ENCODE data around the gene CSNK2A1. TPM values are rescaled to one million over a fixed set of nuclear protein-coding genes. Genes with fewer than 3 reads are reported as not detected.

Gene CSNK2A1
- total RNA-seq, 1 donor from 2014 or later = 91.5 TPM

DNA sequence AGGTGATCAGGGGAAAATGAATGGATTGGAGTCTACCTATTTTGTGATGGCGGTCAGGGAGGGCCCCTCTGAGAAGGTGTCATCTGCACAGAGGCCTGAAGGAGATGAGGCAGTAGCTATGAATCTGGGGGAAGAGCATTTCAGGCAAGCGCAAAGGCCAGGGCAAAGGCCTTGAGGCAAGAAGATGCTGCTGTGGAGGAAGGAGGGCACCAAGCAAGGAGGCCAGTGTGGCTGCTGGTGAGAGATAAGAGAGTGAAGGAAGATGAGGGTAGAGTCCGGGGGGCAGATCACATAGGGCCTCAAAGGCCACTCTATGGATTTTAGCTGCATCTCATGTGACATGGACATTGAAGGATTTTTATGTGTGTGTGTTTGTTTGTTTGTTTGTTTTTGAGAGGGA is 20.6 kb upstream of the CSNK2A1 start:
- no peak for DNase-seq (ENCODE audit: low spot score)

DNA sequence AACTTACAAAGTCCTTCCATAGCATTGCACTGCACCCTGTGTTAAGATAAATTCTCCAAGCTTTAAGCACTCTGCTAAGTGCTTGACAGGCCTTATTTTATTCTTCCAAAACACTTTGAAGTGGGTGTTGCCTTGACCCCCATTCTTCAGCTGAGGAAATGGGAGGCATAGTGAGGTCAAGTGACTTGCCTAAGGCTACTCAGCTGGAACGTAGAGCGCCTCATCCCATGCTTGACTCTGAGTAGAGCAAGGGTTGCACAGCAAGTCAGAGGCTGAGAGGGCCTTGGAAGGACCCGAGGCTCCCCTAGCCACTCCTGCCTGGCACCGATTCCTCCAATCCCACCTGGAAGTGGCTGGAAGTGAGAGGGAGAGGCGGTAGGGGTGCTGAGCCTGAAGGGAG is 19.6 kb upstream of the CSNK2A1 start:
- DNase-seq (ENCODE audit: low spot score) = no peak

DNA sequence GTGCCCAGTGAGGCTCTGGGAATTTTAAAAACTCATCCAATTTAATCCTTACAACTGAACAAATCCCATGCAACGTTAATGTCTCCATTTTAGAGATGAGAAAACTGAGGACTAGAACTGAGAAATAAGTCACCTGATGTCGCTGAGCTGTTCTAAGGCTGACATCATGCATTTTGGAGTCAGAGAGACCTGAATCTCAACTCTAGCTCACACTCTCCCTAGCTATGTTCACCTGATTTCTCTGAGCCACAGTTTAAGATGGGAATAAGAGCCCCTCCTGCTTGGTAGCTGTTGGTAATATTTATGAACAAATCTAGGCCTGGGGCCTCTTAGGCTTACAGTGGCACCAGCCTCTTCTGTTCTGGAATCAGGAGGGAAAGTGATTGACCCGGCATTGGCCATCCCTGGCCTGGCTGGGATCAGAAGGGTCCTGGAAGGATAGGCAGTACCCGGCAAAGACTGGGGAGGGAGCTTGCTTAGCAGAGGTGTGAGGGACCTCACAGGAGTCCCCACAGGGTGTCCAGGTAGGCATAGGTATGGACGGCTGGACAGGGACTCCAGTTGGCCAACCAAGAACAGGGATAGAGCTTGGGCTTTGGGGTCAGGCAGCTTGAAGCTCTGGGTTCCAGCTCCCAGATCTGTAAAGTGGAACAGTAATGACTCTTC is 18.8 kb upstream of the CSNK2A1 start:
- no peak for DNase-seq (ENCODE audit: low spot score)

DNA sequence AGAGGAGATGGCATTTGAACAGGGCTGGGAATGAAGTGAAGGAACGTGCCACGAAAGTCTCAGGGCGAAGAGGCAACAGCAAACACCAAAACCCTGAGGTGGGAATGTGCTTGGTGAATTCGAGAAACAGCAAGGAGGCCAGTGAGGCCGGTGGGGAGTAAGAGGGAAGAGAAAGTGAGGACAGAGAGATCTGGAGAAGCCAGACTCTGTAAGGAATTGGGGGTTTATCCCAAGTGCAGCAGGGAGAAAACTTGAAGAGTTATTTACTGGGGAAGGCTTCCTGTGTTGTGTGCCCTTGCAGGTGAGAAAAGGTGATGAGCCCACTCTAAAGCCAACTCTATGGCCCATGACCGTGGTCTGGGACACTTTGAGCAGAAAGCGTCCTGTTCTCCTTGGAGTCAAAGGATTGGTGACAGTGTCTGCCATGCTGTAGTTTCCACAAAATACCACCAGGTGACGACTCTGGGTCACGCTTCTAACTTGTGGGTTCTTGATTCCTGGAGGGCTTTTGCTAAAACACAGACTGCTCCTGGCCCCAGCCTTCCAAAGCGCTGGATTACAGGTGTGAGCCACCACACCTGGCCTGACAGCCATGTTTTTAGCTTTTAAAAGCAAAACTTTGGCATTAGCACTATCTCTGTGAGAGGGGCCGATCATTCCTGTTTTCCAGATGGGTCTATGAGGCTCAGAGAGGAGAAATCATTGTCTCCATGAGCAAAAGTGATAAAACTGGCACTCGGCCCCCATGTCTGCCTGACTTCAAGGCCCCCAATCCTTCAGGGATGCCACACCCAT is 18.0 kb upstream of the CSNK2A1 start:
- peak; percentile 64 for DNase-seq (ENCODE audit: low spot score)

DNA sequence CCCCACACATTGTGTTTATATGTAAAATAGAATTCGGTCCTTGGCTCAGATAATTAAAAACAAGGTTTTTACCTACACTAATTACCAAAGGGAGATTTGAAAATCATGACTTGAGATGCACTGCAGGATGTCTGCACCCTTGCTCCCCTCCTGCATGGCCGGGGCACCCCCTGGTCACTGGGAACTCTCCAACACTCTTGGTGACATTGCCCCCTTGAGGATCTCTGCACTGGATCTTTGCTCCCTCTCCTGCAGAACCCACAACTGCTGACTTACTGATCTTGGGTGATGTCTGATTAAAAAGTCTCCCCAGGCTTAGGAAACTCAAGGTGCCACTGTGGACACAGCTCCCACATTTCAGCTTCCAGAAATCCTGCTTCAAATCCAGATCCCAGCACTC is 17.1 kb upstream of the CSNK2A1 start:
- no peak for DNase-seq (ENCODE audit: low spot score)

DNA sequence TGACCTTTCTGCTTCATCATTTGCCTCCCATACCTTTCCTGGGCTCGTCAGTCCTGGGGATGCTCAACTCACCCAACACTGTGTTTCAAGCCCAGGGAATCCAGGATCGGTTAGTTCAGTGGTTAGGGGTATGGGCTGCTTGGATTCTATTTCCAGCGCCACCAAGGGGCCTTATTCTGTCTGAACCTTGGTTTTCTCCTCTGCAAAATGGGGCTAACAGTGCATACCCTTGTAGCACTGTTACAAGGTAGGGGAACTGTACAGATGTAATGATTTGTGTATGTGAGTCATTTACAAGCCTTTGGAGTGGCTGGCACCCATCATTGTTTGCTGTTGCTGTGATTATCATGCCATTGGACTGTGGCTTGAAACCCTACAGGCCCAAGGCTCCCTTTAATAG is 14.5 kb upstream of the CSNK2A1 start:
- DNase-seq (ENCODE audit: low spot score) = no peak

DNA sequence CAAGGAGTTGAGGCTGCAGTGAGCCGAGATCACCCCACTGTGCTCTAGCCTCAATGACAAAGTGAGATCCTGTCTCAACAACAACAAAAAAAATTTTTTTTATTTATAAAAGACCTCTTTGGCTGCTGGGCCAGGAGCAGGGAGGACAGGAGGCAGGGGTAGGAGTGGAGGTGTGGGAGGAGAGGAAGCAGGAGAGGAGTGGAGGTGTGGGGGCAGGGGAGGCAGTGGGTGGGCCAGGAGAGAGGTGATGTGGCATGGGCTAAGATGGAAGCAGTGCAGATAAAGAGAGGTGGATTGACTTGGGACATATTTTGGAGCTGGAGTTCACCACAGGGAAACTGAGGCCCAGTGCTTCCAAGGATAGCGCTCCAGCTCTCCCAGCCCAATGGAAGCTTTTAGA is 13.4 kb upstream of the CSNK2A1 start:
- no peak for DNase-seq (ENCODE audit: low spot score)

DNA sequence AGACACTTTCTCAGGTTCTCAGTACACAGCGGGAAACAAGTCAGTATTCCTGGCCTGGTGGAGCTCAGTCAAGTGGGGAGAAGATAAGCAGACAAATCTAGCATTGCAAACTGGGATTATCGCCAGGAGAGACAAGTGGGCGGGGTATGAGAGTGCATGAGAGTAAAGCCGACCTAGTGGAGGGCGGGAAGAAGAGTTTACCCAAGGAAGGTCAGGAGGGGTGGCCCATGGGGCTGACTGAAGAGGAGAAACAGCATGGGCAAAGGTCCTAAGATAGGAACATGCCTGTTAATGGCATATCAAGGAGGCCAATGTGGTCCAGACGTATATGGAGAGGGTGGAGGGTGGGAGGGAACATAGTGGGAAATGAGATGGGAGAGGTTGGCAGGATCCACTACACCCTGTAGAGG is 12.4 kb upstream of the CSNK2A1 start:
- no peak for DNase-seq (ENCODE audit: low spot score)

DNA sequence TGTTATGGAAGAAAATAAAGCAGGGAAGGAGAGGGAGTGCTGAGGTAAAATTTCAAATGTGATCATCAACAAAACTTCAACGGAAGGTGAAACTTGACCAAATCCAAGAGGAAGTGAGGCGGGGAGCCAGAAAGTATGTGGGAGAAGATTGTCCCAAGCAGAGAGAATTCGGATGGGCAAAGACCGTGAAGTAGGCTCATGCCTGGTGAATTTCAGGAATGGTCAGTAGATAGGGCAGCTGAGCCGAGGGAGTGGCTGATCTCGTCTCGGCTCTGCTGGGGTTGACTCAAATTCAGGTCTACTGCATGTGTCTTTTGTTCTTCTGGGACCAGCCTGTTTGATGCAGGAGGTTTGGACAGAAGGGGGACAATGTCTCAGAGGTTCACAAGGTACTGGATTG is 7.0 kb upstream of the CSNK2A1 start:
- no peak for DNase-seq (ENCODE audit: low spot score)

DNA sequence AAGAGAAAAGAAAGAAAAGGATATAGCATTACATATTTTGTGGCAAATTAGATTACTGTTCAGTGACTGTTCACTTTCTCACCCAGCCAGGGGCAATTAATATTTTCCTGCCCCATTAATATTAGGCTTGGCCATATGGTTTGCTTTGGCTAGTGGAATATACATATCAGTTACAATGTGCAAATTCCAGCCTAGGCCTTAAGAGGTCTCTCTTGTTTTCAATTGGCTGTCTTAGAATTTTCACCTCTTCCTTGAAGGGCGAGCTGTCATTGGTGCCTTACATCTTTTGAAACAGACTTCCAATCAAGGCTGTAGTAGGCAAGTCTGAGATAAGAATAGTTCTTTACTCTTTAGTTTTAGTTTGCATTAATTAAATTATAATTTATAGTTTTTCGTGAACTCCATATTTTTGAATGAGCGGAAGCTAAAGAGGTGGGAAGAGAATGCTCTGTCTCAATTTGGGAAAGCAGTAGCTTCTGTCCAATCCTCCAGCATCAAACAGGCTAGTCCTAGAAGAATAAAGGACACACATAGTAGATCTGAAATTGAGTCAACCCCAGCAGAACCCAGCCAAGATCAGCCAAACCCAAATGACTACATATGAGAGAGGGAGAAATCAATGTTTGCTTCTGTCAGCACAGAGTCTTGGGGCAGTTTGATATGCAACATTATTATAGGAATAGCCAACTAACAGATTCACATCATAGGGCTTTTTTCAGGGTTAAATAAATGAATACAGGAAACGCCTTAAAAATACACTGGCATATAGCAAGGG is 6.3 kb upstream of the CSNK2A1 start:
- no peak for DNase-seq (ENCODE audit: low spot score)

DNA sequence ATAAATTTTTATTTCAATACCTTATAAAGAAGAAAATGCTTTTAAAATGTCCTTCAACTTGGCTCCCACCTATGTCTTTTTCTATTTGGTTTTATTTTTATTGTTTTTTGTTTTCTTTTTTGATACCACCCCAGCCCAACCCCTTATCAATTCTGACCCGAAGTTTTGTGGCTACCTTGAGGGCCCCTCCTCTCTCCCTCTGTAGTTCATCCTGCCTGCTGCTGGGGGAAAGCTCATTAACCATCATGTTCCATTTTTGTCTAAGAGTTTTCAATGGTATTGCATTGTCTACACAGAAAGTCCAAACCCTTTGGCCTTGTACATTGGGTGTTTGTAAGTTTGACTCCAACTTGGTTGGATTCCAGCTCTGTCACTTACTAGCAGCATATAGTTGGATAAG is 5.3 kb upstream of the CSNK2A1 start:
- no peak for DNase-seq (ENCODE audit: low spot score)

DNA sequence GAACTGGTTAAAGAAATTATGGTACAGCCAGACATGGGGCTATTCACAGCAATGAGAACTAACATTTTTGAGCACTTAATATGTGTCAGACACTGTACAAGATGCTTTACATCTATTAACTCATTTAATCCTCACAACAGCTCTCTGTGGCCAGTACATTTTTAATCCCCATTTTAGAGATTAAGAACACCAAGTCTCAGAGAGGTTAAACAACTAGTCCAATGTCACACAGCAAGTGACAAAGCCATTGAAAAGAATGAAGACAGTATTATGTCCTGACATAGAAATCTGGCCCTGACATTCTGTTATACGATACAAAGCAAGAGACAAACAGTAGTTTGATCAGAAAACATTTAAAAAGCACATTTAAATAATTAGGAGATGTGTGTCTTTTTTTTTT is 3.8 kb upstream of the CSNK2A1 start:
- DNase-seq (ENCODE audit: low spot score) = no peak

DNA sequence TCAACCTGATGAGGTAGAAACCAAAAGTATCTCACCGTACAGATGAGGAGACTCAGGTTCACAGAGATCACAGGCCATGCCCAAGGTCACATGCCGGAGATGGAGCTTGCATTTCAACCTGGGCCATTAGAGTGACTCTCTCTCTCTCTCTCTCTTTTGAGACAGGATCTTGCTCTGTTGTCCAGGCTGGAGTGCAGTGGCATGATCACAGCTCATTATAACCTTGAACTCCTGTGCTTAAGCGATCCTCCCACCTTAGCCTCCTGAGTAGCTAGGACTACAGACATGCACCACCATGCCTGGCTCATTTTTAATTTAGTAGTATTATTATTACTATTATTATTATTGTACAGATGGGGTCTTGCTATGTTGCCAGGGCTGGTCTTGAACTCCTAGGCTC is 2.8 kb upstream of the CSNK2A1 start:
- DNase-seq (ENCODE audit: low spot score) = no peak

DNA sequence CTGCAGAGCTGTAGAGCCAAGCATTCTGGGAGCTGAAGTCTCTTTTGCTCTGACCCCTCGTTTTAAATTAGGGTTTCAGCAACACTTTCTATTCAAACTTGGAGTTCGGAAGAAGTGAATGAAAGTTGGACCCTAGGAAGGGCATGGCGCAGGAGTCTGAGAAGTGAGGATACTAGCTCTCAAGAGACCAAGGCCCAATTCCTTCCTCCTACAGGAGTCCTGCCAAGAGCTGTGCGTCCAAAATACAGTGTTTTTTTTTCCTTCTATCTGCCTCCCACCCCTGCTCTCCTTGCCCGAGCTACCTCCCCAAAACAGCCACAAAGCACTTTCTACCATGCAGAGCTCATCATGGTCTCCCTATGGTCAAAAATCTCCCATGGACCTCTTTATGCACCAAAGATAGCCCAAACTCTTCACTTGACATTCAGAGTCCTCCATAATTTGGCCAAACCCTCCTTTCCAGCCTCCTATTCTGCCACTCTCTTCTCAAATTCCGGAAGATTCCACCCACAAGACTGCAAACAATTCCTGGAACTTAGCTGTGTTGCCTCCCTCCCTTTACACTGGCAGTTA is 649 bp upstream of the CSNK2A1 start:
- no peak for DNase-seq (ENCODE audit: low spot score)

DNA sequence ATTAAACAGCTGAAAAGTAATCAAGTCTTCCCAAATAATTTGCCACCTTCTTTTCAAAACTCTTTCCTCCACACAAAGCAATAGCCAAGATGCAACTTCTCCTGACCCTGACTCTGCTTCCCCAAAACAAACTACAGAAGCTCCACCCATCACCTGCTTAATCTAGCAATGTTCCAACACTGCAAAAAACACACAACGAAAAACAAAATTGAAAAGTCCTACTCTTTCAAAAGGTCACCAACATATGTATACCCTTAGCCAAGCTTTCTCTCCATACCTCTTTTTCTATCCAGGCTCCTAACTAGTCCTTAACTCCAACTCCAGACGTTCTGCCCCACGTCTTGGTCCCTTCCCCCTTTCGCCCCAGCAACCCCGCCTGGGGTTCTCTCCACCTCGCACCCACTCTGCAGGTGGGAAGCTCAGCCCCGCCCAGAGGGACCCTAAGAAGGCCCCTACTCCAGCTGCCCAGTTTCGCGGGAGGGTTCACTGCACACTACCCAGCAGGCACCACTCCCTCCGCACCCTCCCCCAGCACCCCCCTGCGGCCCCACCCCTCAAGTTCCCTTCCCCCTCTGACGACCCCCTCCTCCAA is 717 bp downstream of the CSNK2A1 start:
- DNase-seq (ENCODE audit: low spot score) = peak; percentile 14

DNA sequence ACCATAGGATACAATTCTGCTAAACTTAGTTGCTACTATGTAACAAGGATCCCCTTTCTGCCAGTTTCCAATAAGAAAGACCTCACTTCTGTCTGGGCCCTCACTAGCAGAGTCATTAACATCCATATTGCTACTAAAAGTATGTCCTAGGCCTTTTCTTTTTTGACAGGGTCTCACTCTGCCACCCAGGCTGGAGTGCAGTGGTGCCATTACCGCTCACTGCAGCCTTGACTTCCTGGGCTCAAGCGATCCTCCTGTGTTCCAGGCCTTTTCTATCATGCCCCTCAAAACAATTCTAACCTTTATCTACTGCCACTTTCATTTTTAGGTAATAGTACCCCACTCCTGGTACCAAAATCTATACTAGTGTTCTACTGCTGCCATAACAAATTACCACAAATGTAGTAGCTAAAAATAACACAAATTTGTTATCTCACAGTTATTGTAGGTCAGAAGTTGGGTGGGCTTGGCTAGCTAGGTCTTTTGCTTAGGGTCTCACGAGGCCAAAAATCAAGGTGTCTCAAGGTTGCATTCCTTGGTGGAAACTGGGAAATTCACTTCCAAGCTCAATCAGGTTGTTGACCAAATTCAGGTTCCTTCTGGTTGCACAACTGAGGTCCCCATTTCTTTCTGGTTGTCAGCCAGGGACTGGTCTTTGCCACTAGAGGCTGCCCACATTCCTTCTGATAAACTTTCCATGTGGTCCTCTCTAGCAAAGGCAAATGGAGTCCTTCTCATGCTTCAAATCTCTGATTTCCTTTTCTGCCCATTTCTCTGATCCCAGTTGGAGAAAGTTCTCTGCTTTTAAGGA is 3.0 kb downstream of the CSNK2A1 start:
- DNase-seq (ENCODE audit: low spot score) = no peak

DNA sequence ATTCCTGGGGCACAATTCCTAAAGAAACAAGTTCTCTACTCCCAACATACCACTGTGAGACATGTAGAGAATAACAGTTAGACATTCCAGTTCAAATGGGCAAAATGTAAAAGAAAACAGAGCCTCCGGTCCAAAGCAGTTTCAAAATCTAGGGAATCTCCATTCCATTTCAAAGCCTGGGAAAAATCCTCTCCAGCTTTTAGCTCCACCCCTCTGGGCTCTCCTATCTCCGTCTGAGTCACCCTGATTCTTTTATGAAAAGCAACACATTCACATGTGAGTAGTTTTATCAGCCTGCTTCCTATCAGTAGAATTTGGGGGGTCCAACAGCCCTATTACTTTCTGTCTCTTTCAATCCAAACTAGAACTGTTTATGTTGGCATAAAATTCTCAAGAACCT is 3.7 kb downstream of the CSNK2A1 start:
- DNase-seq (ENCODE audit: low spot score) = peak; percentile 19

DNA sequence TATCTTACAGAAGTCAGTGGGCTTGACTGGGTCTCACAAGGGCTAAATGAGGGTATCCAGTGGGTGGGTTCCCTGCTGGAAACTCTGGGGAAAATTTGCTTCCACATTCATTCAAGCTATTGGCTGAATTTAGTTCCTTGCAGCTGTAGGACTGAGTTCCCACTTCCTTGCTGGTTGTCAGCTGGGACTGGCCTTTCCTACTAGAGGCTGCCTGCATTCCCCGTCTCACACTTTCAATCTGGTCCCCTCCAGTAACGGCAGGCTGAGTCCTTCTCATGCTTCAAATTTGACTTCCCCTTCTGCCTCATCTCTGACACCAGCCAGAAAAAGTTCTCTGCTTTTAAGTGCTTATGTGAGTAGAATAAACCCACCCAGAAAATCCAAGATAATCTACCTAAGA is 4.4 kb downstream of the CSNK2A1 start:
- DNase-seq (ENCODE audit: low spot score) = no peak

DNA sequence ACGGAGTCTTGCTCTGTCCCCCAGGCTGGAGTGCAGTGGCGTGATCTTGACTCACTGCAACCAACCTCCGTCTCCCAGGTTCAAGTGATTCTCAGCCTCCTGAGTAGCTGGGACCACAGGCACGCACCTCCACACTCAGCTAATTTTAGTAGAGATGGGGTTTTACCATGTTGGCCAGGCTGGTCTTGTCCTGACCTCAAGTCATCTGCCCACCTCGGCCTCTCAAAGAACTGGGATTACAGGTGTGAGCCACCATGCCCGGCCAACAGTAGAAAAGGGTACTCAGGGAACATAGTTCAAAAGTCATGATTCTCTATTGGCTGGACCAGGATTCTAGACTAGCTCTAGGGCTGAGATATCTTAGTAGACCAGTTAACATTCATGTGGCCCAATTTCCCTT is 5.6 kb downstream of the CSNK2A1 start:
- no peak for DNase-seq (ENCODE audit: low spot score)

DNA sequence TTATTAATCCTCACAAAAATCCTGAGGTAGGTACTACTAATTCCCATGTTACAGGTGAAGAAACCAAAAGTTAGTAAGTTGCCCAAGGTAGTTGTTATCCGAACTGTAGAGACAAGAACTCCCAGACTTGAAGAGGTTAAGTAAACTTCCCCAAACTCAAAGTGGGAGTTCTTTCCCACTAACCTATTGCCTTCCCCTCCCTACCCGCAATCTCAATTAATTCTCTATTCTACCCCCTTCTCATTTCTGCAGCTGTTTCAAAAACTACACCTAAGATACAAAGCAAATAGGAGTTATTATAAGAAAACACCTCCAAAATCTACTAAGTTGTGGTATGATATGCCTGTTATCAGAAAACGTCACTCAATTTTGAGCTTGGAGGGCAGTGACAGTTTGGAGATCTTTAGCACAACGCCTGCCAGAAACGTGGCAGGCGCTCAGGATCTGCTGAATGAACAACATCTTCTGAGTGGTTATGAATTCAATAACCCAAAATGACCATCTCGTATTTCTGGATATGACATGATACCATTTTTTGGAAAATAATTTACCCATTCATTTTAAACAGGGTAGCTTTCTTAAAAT is 7.1 kb downstream of the CSNK2A1 start:
- no peak for DNase-seq (ENCODE audit: low spot score)

DNA sequence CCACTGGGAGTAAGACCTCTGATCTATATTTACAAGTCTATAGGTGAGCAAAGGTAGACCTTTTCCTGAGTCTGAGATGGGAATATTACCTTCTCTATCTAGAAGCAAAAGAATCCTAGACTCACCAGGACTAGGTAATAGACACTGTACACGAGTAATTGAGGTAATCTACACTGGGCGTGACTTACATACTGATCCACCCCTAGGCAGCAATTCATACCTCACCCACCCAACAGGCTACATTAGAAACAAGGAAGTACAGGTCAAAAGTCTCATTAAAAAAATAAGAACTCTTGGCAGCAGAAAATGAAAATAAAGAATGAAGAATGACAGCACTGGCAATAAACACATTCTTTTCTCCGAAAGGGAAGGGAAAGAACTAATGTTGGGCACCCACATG is 7.6 kb downstream of the CSNK2A1 start:
- DNase-seq (ENCODE audit: low spot score) = no peak
